ENCODE data around the gene PIGM. TPM values are rescaled to one million over a fixed set of nuclear protein-coding genes. Genes with fewer than 3 reads are reported as not detected.

Gene PIGM
- total RNA-seq, 3 donors from 2014 or later (not counting 1 experiment from before 2014, with no cell fraction given): 3.8 to 5.1 (median 3.9) TPM

- Mint-ChIP-seq H3K4me3 (peak overlapping the region; percentile 72), H3K9me3 (no peaks in the 10 kb centered on the region), H3K4me1 (peaks cover 11 to 12% of the 10 kb centered on the region in 2 donors), H3K27me3 (ENCODE audit: low read depth in 2 of 2) (peaks cover 11 to 28% of the 10 kb centered on the region in 2 donors), H3K36me3 (no peaks in the 10 kb centered on the region), H3K27ac (peak overlapping the region in 1 of 2 donors; percentile 32)
- no peak overlapping the region for H3K4me3 ChIP-seq (ENCODE audit: low read length)
- DNase-seq (no peak), ATAC-seq (no peak)
- H3K27ac ChIP-seq (ENCODE audit: low read length): no peak overlapping the region
- TF ChIP-seq CTCF (IDR thresholded peaks at IDR 0.05): no peak
- 70% methylated on average over 9 of the region's 9 CpGs for WGBS (ENCODE audit: insufficient coverage)
- peaks cover 7% of the 10 kb centered on the region for H3K4me1 ChIP-seq (ENCODE audit: control insufficient read depth, insufficient read depth, low read length)
- H3K36me3 ChIP-seq (ENCODE audit: control insufficient read depth, insufficient read depth, low read length): no peaks in the 10 kb centered on the region
- H3K27me3 ChIP-seq (ENCODE audit: control insufficient read depth, insufficient read depth, low read length): no peaks in the 10 kb centered on the region
- intact Hi-C loops (cut with micrococcal nuclease): loop anchor here (2.0 kb wide), 1 partner anchor 31 kb away; no protein-coding TSS in a partner anchor
- H3K9me3 ChIP-seq (ENCODE audit: control insufficient read depth, insufficient read depth, low read length): no peaks in the 10 kb centered on the region
These were observed 15.6 kb upstream of the PIGM start for GRCh38 chr1:160047111-160047991.

GRCh38 chr1:160046494-160047110 lies 14.8 kb upstream of the PIGM start:
- WGBS (ENCODE audit: insufficient coverage): 2% methylated on average over 11 of the region's 11 CpGs
- ATAC-seq (peak; percentile 80 to 86 (median 82)), DNase-seq (peak in 1 of 2 donors; percentile 70)
- H3K4me1 Mint-ChIP-seq: peaks cover 11 to 12% of the 10 kb centered on the region in 2 donors
- Histone ChIP-seq H3K9me3 (ENCODE audit: control insufficient read depth, insufficient read depth, low read length) (no peaks in the 10 kb centered on the region), H3K27me3 (ENCODE audit: control insufficient read depth, insufficient read depth, low read length) (no peaks in the 10 kb centered on the region), H3K4me1 (ENCODE audit: control insufficient read depth, insufficient read depth, low read length) (peaks cover 7% of the 10 kb centered on the region), H3K36me3 (ENCODE audit: control insufficient read depth, insufficient read depth, low read length) (no peaks in the 10 kb centered on the region), H3K27ac (ENCODE audit: low read length) (no peak overlapping the region), H3K4me3 (ENCODE audit: low read length) (no peak overlapping the region)
- peak; percentile 67 for TF ChIP-seq CTCF (IDR thresholded peaks at IDR 0.05)
- H3K36me3 Mint-ChIP-seq: no peaks in the 10 kb centered on the region
- no peaks in the 10 kb centered on the region for H3K9me3 Mint-ChIP-seq
- peak overlapping the region in 1 of 2 donors; percentile 32 for H3K27ac Mint-ChIP-seq
- peak overlapping the region; percentile 72 for H3K4me3 Mint-ChIP-seq
- intact Hi-C loops (cut with micrococcal nuclease): loop anchor here (2.0 kb wide), 1 partner anchor 32 kb away; no protein-coding TSS in a partner anchor
- H3K27me3 Mint-ChIP-seq (ENCODE audit: low read depth in 2 of 2): peaks cover 3 to 24% of the 10 kb centered on the region in 2 donors

- no peak overlapping the region for H3K4me3 Mint-ChIP-seq
- intact Hi-C loops (cut with micrococcal nuclease): loop anchor here (2.0 kb wide), 1 partner anchor 33 kb away; no protein-coding TSS in a partner anchor
- Histone ChIP-seq H3K4me3 (ENCODE audit: low read length) (no peak overlapping the region), H3K4me1 (ENCODE audit: control insufficient read depth, insufficient read depth, low read length) (peaks cover 7% of the 10 kb centered on the region), H3K27me3 (ENCODE audit: control insufficient read depth, insufficient read depth, low read length) (no peaks in the 10 kb centered on the region), H3K9me3 (ENCODE audit: control insufficient read depth, insufficient read depth, low read length) (no peaks in the 10 kb centered on the region), H3K36me3 (ENCODE audit: control insufficient read depth, insufficient read depth, low read length) (no peaks in the 10 kb centered on the region), H3K27ac (ENCODE audit: low read length) (no peak overlapping the region)
- no peak for DNase-seq
- no peaks in the 10 kb centered on the region for H3K9me3 Mint-ChIP-seq
- TF ChIP-seq CTCF (IDR thresholded peaks at IDR 0.05): no peak
- H3K27me3 Mint-ChIP-seq (ENCODE audit: low read depth in 2 of 2): peaks cover 0 to 19% of the 10 kb centered on the region in 2 donors
- no peak for ATAC-seq
- H3K36me3 Mint-ChIP-seq: no peaks in the 10 kb centered on the region
- no peak overlapping the region for H3K27ac Mint-ChIP-seq
- H3K4me1 Mint-ChIP-seq: peaks cover 11 to 12% of the 10 kb centered on the region in 2 donors
- WGBS (ENCODE audit: insufficient coverage): 70% methylated on average over 2 of the region's 2 CpGs
These were observed 13.9 kb upstream of the PIGM start for GRCh38 chr1:160045653-160046052.
